ENCODE data around the gene CADM1.

Gene CADM1

DNA sequence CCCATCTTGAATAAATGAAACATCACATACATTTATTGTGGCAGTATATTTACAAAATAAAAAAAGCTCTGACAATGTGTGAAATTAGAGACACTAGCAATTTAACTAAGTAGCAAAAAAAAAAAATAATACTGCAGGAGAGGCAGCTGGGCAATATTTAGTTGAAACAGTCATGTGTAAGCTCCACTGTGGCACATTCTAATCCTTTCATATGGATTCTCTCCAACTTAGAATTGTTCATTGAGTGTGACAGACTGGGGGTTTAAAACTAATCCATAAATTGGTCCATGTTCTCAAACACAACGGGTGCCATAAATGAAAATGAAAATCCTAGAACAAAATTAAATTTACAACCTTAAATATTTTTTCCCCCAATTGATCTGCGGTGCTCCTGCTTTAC, 302.1 kb downstream of the CADM1 start:
- no peak for DNase-seq (ENCODE audit: low spot score)
- TF ChIP-seq, protein P1, sequence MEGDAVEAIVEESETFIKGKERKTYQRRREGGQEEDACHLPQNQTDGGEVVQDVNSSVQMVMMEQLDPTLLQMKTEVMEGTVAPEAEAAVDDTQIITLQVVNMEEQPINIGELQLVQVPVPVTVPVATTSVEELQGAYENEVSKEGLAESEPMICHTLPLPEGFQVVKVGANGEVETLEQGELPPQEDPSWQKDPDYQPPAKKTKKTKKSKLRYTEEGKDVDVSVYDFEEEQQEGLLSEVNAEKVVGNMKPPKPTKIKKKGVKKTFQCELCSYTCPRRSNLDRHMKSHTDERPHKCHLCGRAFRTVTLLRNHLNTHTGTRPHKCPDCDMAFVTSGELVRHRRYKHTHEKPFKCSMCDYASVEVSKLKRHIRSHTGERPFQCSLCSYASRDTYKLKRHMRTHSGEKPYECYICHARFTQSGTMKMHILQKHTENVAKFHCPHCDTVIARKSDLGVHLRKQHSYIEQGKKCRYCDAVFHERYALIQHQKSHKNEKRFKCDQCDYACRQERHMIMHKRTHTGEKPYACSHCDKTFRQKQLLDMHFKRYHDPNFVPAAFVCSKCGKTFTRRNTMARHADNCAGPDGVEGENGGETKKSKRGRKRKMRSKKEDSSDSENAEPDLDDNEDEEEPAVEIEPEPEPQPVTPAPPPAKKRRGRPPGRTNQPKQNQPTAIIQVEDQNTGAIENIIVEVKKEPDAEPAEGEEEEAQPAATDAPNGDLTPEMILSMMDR (IDR thresholded peaks at IDR 0.05; ENCODE audit: extremely low read depth, missing control alignments), result no peak

DNA sequence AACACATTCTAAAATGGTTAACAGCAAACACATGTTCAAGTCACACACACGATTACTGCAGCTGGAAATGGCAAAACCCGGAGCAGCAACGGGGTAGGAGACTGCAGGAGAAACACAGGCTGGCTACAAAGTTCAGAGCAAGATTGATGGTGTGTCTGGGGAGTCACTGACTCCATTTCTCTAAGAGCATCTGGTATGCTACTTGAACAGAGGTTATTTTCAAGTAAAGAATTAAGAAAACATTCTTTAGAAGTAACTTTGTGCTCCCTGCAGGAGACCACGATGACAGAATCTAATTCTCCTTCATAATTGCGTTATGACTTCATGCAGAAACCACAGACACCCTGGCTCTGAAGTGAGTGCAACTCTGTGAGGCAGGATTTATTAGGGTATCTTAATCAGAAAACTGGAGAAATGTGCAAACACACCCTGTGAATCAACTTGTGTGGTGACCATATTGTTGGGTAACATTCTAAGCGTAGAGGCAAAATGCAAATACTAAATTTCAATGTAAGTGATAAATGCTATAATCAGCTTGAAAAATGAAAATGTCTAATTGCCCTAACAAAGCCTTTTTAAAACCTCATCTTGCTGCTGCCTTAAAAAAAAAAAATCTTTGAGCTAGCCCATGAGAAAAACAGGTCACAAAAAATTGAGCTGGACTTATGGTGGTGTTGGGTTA, 303.0 kb downstream of the CADM1 start:
- TF ChIP-seq, protein P1 (IDR thresholded peaks at IDR 0.05; ENCODE audit: extremely low read depth, missing control alignments), result no peak

DNA sequence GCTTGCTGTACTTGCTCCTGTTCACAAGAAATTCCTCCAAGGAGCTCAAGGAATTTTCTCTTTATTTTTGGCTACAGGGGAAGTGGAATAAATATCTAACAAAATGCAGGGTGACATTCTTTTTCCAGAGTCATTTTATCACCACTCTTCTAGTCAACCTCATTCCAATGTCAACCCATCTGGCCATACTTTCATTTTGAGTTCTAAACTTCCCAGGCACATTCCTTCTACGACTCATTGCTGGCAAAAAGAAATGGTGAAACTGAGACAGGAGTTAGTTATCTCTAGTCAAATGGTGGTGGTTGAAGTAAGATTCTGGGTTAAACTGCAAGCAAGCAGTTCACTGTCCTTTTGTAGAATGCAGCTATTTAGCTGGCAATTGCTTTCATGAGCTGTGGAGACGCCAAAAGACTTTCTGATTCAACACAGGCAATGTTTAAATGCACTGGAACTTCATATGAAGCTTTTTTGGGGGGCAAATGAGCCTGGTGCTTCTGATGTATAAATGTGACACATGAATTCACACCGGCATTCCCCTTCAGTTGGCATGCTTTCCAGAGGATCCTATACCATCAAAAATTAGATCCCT, 304.6 kb downstream of the CADM1 start:
- TF ChIP-seq, protein P1 (IDR thresholded peaks at IDR 0.05; ENCODE audit: extremely low read depth, missing control alignments), result no peak

More for the DNA sequence above, 303.0 kb downstream of the CADM1 start:
- no peak for DNase-seq (ENCODE audit: low spot score)

DNA sequence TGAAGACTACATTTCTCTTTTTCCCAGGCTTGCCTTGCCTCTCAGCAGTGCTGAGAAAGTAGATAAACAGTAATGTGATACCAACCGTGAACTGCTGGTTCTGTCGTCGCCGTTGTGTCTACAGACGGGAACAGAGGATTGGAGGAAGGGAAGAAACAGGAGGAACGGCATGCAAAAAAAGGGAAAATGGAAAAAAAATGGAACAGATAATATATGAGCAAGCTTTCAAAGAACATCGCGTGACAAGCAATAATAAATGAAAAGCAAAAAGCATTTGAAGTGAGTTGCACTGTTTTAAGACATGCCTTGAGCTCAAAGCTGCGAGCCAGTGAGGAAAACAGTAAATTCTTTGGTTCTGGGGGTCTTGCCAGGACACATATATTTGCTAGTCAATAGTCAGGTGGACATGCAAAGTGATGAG, 305.9 kb downstream of the CADM1 start:
- no peak for DNase-seq (ENCODE audit: low spot score)

More for the DNA sequence above, 304.6 kb downstream of the CADM1 start:
- DNase-seq (ENCODE audit: low spot score), result no peak

DNA sequence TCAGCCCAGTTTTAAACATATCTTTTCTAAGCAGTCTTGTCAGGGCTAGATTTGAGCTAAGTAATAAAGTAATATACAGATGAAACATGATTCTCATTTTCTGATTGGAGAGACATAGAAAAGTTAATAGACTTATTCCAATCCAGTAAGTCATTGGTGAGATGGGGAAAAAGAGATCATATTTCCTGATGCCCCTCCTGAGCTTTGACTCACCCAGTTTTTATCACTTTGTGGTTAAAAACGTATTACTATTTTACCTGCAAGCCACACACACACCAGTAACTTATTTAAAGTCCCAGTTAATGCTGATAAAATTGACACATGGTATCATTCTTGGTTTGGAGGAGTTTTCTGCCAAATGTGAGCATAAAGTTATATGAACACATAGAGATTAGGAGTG, 306.8 kb downstream of the CADM1 start:
- TF ChIP-seq, protein P1 (IDR thresholded peaks at IDR 0.05; ENCODE audit: extremely low read depth, missing control alignments), result no peak
- DNase-seq (ENCODE audit: low spot score), result no peak

More for the DNA sequence above, 305.9 kb downstream of the CADM1 start:
- TF ChIP-seq, protein P1 (IDR thresholded peaks at IDR 0.05; ENCODE audit: extremely low read depth, missing control alignments), result no peak

DNA sequence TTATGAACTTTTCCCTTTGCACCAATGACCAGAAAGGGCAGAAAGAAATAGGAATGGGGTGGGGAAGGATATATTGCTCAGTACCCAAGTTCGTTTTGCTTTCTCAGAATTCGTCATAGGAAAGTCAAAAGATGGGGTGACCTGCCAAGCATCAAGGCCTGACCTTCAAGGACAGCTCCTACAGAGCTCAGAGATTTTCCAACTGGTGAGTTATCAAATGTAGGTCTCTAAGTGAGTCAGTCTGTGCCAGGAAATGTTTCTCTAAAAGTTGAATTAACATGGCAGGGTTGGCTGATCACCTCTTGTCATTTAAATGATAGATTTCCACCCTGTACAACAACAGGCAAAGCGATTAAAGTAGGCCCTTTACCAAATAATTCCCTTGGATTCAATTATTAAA, 307.2 kb downstream of the CADM1 start:
- TF ChIP-seq, protein P1 (IDR thresholded peaks at IDR 0.05; ENCODE audit: extremely low read depth, missing control alignments), result no peak
- DNase-seq (ENCODE audit: low spot score), result no peak

DNA sequence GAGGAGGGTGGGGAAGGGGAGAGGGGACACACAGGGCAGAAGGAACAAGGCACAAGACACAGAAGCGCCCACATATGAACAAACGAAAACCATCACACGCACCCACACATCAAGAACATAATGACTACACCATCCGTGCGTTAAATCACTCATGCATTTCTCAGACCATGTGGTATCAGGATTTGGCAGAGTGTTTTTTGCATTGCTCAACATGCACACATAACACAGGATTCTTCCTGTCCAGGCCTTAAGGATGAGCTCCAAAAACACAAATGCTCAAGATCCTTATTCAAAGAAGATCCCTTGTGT, 309.5 kb downstream of the CADM1 start:
- DNase-seq (ENCODE audit: low spot score), result peak; percentile 12
- TF ChIP-seq, protein P1 (IDR thresholded peaks at IDR 0.05; ENCODE audit: extremely low read depth, missing control alignments), result no peak

Data from GM20000 (cell line).